ENCODE measurements around the gene ANP32E.
"Not testable (repeated sequence)": the region's sequence is repeated elsewhere in the genome, so short reads cannot be mapped to it uniquely, and the experiment has no call there.

Gene ANP32E

DNA sequence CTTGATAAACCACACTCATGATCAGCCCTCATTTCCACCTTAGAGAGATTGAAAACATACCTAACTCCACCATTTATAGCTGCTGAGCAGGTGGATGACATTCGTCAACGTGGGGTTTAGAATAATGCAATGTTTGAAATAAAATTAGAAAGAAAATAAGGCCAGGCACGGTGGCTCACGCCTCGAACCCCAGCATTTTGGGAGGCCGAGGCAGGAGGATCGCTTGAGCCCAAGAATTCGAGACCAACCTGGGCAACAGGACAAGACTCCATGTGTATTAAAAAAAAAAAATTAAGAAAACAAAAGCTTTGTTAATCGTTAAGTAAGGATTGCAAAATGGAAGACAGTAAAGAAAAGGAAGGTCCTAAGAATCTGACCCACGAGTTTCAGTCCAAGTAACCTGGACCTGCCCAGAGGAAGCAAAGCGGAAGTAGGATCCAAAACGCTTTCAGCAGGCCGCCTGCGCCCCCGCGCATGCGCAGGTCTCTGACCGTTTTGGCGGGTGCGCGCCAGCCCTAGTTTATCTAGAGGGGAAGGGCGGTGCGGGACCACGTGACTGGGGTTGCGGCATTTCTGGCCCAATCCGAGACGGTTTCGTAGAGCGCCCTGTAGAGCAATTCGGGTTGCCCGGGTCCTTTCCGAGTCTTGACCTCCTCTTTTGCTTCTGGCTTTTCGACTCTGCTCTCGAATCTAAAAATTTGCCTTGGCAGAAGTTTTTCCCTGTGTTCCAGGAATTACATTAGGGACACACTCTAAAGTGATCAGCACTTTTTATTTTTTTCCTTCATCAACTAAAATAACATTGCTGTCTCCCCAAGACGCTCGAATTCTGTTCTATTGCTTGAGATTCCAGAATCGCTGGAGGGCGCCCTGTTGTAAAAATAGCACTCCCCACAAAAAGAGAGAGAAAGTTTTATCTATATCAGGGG is 22.5 kb downstream of the ANP32E start:
- Histone ChIP-seq H3K36me3 (peaks cover 16% of the 10 kb centered on the region), H3K4me2 (peak overlapping the region; percentile 27), H3K9ac (no peak overlapping the region), H3K4me3 (peak overlapping the region; percentile 34; the same call in 1 of the 2 replicates), H3K9me3 (no peaks in the 10 kb centered on the region), H3K27me3 (no peaks in the 10 kb centered on the region), H3K27ac (no peak overlapping the region), H4K20me1 (no peaks in the 10 kb centered on the region), H3K4me1 (peaks cover 8% of the 10 kb centered on the region; the same call in 1 of the 2 replicates)
- TF ChIP-seq Cebpa-rat (IDR thresholded peaks at IDR 0.05), result no peak

DNA sequence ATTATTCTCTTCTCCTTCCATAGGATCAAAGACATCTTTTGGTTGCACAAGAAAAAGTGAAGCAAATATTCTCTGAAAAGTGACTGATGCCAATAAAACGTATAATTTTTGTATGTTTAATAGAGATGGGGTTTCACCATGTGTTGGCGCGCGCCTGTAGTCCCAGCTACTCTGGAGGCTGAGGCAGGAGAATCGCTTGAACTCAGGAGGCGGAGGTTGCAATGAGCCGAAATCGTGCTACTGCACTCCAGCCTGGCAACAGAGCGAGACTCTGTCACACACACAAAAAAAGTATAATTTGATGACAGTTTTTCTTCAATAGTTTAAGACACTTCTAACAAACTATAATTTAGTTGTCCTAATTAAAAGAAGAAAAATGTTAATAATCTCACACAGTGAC is 23.8 kb downstream of the ANP32E start:
- Histone ChIP-seq H3K9me3 (no peaks in the 10 kb centered on the region), H3K9ac (no peak overlapping the region), H3K4me2 (no peak overlapping the region), H4K20me1 (no peaks in the 10 kb centered on the region), H3K4me1 (peaks cover 8% of the 10 kb centered on the region; the same call in 1 of the 2 replicates), H3K27me3 (no peaks in the 10 kb centered on the region), H3K27ac (no peak overlapping the region), H3K4me3 (no peak overlapping the region), H3K36me3 (peaks cover 8% of the 10 kb centered on the region; the same call in 1 of the 2 replicates)
- TF ChIP-seq Cebpa-rat (IDR thresholded peaks at IDR 0.05), result no peak

DNA sequence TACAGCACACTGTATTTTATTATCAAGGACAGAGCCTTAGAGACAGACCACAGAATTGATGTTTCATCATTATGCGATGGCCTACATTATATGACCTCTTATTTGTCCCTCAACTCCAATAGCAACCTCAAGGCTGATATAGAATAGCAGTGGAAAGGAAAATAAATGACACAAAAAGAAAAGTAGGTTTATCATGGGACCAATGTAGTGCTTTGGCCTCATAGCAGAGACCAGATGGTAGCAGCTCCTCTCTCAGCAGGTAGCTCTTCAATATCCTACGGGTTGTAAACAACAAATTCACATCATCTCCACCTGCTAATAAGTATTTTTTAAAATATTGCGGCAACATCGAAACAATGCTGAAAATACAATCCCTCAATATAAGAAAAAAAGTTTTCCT is 25.2 kb downstream of the ANP32E start:
- Histone ChIP-seq H3K4me2 (no peak overlapping the region), H3K4me1 (peaks cover 8% of the 10 kb centered on the region; the same call in 1 of the 2 replicates), H4K20me1 (no peaks in the 10 kb centered on the region), H3K9ac (no peak overlapping the region), H3K27me3 (no peaks in the 10 kb centered on the region), H3K4me3 (no peak overlapping the region), H3K9me3 (no peaks in the 10 kb centered on the region), H3K27ac (no peak overlapping the region), H3K36me3 (no peaks in the 10 kb centered on the region)
- TF ChIP-seq Cebpa-rat (IDR thresholded peaks at IDR 0.05), result no peak

DNA sequence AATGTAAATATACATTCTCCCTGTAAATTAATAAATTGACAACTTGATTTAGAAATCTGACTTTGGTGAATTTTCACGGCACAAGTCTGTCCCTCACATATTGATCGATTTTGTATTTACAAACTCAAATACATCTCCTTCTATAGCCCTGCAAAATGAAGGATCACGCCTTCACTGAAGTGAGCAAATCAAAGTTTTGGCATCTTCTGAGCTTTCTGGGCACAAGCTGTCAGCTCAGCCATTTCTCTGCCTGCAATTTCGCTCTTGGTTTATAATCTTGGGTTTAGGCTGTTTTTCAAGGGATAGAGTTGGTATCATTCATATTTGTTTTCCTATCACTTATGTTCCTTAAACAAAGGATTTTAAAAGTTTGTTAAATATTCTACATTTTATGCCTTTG is 25.8 kb downstream of the ANP32E start:
- H3K4me3 ChIP-seq, result no peak overlapping the region
- H3K36me3 ChIP-seq, result no peaks in the 10 kb centered on the region
- TF ChIP-seq Cebpa-rat (IDR thresholded peaks at IDR 0.05), result no peak
- no peak overlapping the region for H3K4me2 ChIP-seq
- no peaks in the 10 kb centered on the region for H3K9me3 ChIP-seq
- no peak overlapping the region for H3K9ac ChIP-seq
- H3K27ac ChIP-seq, result no peak overlapping the region
- no peaks in the 10 kb centered on the region for H4K20me1 ChIP-seq
- H3K27me3 ChIP-seq, result no peaks in the 10 kb centered on the region
- peaks cover 8% of the 10 kb centered on the region; the same call in 1 of the 2 replicates for H3K4me1 ChIP-seq

DNA sequence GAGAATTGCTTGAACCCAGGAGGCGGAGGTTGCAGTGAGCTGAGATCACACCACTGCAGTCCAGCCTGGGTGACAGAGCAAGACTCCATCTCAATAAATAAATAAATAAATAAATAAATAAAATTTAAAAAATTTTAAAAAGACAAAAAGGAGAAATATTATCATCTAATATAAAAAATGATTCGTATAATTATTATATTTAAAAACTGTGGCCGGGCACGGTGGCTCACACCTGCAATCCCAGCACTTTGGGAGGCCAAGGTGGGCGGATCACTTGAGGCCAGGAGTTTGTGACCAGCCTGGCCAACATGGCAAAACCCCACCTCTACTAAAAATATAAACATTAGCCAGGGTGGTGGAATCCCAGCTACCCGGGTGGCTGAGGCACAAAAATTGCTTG is 27.5 kb downstream of the ANP32E start:
- not testable (repeated sequence) for H3K4me3 ChIP-seq, H4K20me1 ChIP-seq, H3K27ac ChIP-seq, H3K27me3 ChIP-seq, H3K4me1 ChIP-seq, H3K9ac ChIP-seq, H3K9me3 ChIP-seq, H3K4me2 ChIP-seq, H3K36me3 ChIP-seq

DNA sequence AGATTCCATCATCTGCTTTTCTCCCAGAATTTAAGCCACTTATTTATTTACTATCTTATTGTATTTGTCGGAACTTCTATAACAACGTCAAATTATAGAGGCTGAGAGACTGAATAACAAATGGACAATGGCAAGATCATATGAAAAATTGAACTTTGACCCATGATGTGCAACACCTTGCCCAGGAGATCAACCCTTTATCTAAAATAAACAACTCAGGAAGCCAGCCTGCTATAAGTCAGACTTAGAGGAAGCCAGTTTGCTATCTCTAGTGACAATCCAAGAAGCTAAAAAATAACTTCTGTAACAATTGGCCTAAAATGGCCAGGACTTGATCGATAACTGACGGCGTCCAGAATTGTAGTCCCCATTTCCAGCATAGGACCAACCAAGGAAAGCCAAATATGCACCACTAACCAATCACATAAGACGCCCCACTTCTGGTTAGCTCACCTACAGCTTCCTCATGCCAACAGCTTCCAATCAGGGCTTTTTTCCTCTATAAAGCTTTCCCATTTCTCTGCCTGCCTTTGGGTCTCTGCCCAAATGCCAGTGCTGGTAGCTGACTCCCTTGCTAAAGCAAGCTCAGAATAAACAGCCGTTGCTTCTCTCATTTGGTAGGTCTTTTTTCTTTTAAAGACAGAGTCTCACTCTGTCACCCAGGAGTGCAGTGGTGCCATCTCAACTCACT is 28.5 kb downstream of the ANP32E start:
- Histone ChIP-seq H4K20me1 (no peaks in the 10 kb centered on the region), H3K9ac (no peak overlapping the region), H3K4me2 (no peak overlapping the region), H3K36me3 (no peaks in the 10 kb centered on the region), H3K9me3 (no peaks in the 10 kb centered on the region), H3K27me3 (no peaks in the 10 kb centered on the region), H3K27ac (no peak overlapping the region), H3K4me1 (no peaks in the 10 kb centered on the region), H3K4me3 (no peak overlapping the region)
- no peak for TF ChIP-seq Cebpa-rat (IDR thresholded peaks at IDR 0.05)

DNA sequence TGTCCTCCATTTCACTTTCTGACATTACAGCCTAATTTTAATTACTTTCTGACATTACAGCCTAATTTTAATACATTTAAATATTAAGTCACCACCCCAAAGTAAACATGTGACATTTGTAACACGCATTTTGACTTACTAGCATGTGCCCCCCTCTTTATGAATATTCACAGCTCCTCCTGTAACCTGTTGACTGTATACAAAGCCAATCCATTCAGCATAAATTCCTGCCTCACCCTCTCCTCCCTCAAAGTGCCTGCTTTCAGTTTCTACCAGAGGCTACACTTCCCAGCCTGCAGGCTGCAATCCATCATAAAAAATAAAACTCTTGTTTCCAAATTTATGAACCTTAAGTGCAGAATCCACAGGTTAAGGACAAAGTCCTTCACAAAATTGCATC is 39.5 kb downstream of the ANP32E start:
- Histone ChIP-seq H4K20me1 (no peaks in the 10 kb centered on the region), H3K27me3 (no peaks in the 10 kb centered on the region)
- TF ChIP-seq Cebpa-rat (IDR thresholded peaks at IDR 0.05), result no peak

DNA sequence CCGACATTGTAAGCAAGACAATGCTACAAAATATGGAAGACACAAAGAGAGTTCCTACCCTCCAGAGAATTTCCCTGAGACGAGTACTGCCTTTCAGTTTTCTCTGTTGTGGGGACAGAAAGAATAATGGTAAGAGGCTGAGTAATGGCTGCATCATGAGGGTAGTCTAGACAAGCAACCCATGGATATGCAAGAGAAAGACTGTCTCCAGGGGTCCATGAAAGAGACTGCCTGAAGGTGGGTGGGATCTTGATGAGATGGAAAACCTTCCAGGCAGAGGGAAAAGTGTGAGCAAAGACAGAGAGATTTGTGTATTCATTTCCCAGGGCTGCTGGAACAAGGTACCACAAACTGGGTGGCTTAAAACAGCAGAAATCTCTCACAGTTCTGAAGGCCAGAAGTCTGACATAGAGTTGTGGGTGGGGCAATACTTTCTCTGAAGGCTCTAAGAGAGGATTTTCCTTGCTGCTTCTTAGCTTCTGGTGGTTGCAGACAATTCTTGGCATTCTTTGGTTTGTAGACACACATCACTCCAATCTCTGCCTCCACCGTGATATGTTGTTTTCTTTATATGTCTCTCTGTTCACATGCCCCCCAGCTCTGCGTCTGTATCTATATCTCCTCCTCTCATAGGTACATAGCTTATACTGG is 41.4 kb downstream of the ANP32E start:
- Histone ChIP-seq H3K27ac (no peak overlapping the region), H3K9me3 (no peaks in the 10 kb centered on the region), H3K9ac (no peak overlapping the region), H3K36me3 (no peaks in the 10 kb centered on the region), H3K4me2 (no peak overlapping the region), H4K20me1 (no peaks in the 10 kb centered on the region), H3K4me3 (no peak overlapping the region), H3K4me1 (no peaks in the 10 kb centered on the region), H3K27me3 (no peaks in the 10 kb centered on the region)
- TF ChIP-seq Cebpa-rat (IDR thresholded peaks at IDR 0.05), result no peak

More for the DNA sequence above, 39.5 kb downstream of the ANP32E start:
- H3K9me3 ChIP-seq, result peaks cover 13% of the 10 kb centered on the region
- no peaks in the 10 kb centered on the region for H3K4me1 ChIP-seq
- H3K4me2 ChIP-seq, result no peak overlapping the region
- H3K4me3 ChIP-seq, result no peak overlapping the region
- H3K27ac ChIP-seq, result no peak overlapping the region
- H3K9ac ChIP-seq, result no peak overlapping the region
- no peaks in the 10 kb centered on the region for H3K36me3 ChIP-seq

DNA sequence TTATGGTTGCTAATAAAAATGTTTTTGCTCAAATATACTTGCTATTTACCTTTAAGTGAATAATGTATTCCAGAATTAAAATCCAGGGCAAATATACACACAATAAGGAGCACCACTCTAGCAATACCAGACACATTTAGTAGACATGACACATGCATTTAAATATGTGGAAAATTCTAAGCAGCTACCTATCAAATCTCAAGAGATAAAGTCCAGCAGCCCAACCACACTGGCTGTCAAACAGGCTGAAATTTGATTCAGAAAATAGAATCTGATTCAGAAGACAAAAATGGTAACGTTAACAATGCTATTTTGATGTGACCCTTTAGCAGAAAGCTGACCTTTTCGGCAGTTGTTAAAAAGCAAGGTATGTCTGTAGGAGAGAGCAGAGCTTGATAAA is 43.9 kb downstream of the ANP32E start:
- Histone ChIP-seq H3K27ac (no peak overlapping the region), H4K20me1 (no peaks in the 10 kb centered on the region), H3K36me3 (no peaks in the 10 kb centered on the region), H3K9me3 (no peaks in the 10 kb centered on the region), H3K27me3 (no peaks in the 10 kb centered on the region), H3K9ac (no peak overlapping the region), H3K4me3 (no peak overlapping the region), H3K4me2 (no peak overlapping the region), H3K4me1 (peaks cover 11% of the 10 kb centered on the region)
- no peak for TF ChIP-seq Cebpa-rat (IDR thresholded peaks at IDR 0.05)

DNA sequence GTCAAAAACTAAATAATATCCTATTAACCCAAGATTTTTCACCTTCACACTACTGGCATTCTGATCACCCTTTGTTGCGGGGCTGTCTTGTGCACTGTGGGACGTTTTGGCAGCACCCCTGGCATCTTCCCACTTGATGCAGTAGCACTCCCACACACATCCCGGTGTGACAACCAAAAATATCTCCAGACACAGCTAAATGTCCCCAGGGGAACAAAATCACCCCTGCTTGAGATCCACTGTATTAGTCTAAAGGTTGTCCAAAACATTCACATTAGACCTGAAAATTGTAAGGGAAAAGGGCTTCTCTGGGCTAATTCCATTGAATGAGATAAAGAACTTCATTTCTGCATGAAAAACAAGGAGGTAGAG is 48.4 kb downstream of the ANP32E start:
- H3K36me3 ChIP-seq, result no peaks in the 10 kb centered on the region
- H3K4me1 ChIP-seq, result peaks cover 18% of the 10 kb centered on the region
- no peak overlapping the region for H3K9ac ChIP-seq
- H3K4me2 ChIP-seq, result peak overlapping the region; percentile 54
- H4K20me1 ChIP-seq, result no peaks in the 10 kb centered on the region
- no peak for TF ChIP-seq Cebpa-rat (IDR thresholded peaks at IDR 0.05)
- no peaks in the 10 kb centered on the region for H3K9me3 ChIP-seq
- no peak overlapping the region for H3K27ac ChIP-seq
- no peaks in the 10 kb centered on the region for H3K27me3 ChIP-seq
- H3K4me3 ChIP-seq, result no peak overlapping the region

All from BLaER1 (cell line).